ENCODE results near the gene RHOU.

The RHOU gene

DNA sequence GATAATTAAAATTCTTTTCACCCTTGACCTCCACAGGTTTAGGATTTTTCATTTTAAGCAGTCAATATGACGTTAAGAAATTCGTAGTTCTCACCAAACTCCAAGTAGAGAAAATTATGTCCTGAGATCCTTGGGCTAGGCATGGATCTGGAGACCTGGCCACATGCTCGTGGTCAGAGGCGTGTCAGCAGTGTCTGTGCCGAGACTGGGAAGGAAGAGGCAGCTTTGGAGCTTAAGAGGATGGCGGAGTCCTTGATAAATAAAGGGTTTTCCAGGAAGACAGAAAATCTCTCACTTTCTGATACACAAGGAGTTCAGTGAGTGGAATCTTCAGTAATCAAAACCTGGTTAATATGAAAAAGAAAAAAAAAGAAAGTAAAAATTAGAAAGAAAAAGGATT lies 17.0 kb downstream of the RHOU start:
- DNase-seq (ENCODE audit: extremely low read depth, low read depth) = no peak
- TF ChIP-seq CTCF (IDR thresholded peaks at IDR 0.05; ENCODE audit: low read depth, low read length) = no peak

GRCh38 chr1:228752675-228753265 lies 17.5 kb downstream of the RHOU start:
- TF ChIP-seq CTCF (IDR thresholded peaks at IDR 0.05; ENCODE audit: low read depth, low read length) = no peak
- no peak for DNase-seq (ENCODE audit: extremely low read depth, low read depth)

DNA sequence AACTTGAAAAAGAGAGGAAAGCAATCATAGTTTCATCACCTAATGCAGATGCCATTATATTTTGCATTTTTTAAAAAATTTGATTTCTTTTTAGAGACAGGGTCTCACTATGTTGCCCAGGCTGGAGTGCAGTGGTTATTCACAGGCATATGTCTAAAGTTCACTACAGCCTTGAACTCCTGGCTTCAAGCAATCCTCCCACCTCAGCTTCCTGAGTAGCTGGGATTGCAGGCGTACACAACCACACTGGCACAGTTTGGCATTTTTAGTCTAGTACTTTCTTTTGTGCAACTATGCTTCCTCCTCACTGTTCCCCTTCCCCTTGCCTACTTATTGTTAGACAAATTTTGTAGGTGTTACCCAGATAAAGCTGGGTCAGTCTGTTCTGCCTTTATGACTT lies 18.0 kb downstream of the RHOU start:
- no peak for DNase-seq (ENCODE audit: extremely low read depth, low read depth)
- no peak for TF ChIP-seq CTCF (IDR thresholded peaks at IDR 0.05; ENCODE audit: low read depth, low read length)

DNA sequence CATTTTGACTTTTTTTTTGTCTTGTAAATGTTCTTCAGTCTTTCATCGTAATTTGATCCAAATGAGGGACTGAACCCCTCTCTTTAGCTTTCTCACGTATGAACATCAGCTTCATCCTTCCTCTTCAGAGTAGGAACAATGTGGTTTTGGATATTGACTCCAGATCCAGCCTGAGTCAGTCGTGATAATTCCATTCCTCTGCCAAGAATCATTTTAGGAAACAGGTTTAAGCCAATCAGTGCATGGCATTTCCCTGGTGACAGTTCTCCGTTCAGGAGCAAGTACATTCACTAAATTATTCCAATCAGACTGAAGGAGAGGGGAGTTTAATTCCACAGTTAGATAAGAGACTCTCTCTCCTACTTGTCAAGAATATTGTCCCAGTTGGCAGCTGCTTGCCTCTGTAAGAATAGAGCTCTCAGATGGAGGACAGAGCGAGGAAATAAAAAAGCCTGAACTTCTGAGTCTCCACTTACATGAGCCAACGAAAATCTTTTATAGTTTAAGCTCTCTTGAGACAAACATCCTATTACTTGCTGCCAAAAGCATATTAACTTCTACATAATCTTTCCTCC lies 18.6 kb downstream of the RHOU start:
- DNase-seq (ENCODE audit: extremely low read depth, low read depth) = no peak
- no peak for TF ChIP-seq CTCF (IDR thresholded peaks at IDR 0.05; ENCODE audit: low read depth, low read length)

DNA sequence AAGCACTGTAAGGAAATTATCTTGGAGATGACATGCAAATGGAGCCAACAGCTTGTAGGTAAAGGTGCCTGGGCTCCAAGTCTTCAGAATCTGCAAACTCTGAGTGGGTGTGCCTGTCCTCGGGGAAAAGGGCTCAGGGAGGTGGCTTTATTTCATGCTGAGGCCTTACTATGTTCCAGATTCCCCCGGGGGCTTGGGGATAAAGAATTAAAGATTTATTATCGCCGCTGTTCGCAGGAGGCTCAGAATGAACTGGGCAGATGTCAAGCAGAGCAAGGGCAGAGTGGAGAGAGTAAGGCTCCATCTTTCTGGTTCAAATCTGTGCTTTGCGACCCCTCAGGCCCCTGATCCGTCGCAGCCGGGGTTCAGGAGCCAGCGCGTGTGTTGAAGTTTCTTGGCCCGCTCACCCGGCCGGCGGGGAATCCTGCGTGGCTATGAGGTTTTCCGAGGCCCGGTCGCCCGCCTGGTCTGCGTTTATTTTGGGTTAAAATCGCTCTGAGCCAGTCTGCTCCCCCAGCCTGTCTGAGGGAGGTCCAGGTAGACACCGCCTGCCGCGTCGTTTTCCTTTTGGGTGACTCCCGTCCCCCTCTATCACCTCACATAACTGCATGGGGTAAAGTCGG lies 19.5 kb downstream of the RHOU start:
- no peak for TF ChIP-seq CTCF (IDR thresholded peaks at IDR 0.05; ENCODE audit: low read depth, low read length)
- DNase-seq (ENCODE audit: extremely low read depth, low read depth) = no peak

DNA sequence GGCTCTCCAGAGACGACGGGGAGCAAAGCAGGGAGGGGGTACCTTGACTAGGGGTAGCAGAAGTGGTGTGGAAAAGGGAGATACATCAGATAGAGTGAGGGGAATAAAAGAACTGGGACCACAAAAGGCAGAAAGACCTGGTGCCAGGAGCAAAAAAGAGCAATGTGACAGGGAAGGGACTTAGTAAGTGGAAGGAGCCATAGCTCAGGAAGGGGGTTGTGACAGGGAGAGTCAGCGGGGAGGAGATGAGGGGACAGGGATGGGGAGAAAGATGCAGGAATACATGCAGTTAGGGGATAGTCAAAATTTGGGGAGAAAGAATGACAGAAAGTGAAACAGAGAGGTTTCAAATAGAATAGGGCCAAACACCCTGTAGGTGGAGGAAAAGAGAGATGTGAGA lies 20.5 kb downstream of the RHOU start:
- no peak for DNase-seq (ENCODE audit: extremely low read depth, low read depth)
- no peak for TF ChIP-seq CTCF (IDR thresholded peaks at IDR 0.05; ENCODE audit: low read depth, low read length)

DNA sequence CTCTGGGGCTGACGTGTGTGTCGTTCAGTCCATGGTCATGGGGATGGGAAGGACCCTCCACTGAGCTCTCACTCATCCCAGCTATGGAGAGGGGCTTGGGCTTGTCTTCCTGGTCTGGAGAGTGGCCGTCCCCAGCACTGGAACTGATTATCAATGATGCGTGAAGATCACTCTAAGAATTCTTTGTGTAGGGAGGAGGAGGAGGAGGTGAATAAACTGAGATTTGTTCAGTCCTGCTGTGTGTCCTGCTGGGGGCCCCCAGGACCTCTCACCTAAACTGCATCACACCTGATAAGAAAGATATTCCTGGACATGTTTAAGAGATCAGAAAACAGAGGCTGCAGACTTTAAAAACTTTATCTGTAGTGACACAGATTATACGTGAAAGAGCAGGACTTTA lies 21.2 kb downstream of the RHOU start:
- no peak for TF ChIP-seq CTCF (IDR thresholded peaks at IDR 0.05; ENCODE audit: low read depth, low read length)
- no peak for DNase-seq (ENCODE audit: extremely low read depth, low read depth)
